Measurements from ENCODE around the gene COPS6. TPM values are rescaled to one million over a fixed set of nuclear protein-coding genes. Genes with fewer than 3 reads are reported as not detected.

COPS6 gene
- 93.6 and 155 TPM in 2 replicates for total RNA-seq (2014; rRNA removed; shearing (Covaris generic))
- 115 and 128 TPM in 2 replicates for polyA plus RNA-seq (2015; cell fraction: cytosol; rRNA removed)
- polyA plus RNA-seq (2015; cell fraction: nucleus; rRNA removed): 116 and 117 TPM in 2 replicates

DNA sequence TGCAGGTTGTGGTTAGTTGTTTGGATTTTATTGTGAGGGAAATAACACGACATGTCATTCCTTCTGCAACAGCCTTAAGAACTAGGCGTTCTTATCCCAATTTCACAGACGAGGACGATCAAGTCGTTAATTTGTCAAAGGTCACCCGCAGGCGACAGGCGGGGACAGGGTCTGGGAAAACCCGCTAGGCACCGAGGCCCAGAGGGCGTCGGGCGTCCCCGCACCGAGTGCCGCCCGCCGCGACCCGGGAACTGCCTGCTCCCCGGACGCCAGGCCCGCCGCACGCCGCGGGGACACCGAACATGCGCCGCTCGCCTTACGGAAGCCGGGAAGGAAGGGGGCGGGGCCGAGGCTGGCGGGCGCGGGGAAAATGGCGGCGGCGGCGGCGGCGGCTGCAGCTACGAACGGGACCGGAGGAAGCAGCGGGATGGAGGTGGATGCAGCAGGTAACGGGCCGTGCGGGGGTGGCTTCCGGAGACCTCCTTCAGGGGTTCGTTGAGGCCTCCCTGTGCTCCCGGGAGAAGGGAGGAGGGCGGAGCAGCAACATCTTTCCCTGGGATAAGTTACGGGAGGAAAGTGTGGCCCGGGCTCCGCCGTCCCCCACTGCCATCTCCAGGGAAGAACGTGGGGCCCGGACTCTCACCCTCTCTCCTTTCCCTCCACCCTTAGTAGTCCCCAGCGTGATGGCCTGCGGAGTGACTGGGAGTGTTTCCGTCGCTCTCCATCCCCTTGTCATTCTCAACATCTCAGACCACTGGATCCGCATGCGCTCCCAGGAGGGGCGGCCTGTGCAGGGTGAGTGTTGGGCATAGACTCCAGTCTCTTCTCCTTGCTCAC is at the start of gene COPS6:
COPS6 (plus strand) TSS at position 349 of the 837 bp plus-strand sequence; CDS start at position 371, 22 bp downstream.
- peak; percentile 62 for DNase-seq (ENCODE audit: low read depth)

DNA sequence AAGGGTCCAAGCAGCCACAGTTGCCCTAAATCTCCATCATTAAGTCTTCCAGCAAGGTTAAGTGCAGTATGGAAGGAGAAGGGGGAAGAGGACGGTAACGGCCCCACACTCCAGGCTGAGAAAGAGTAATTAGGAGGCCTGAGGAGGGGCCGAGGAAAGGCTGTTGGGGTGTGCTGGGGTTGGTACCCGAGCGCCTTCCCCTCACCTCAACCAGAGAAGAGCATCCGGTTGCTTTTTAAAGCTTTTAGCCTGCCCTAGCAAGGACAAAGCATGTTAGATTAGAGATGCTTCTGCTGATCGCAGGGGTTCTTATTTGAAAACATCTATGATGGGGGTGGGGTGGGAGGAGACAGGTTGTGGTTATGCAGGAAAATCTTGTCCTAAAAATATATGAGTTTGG is 48.2 kb upstream of the COPS6 start:
- DNase-seq (ENCODE audit: low read depth): no peak

DNA sequence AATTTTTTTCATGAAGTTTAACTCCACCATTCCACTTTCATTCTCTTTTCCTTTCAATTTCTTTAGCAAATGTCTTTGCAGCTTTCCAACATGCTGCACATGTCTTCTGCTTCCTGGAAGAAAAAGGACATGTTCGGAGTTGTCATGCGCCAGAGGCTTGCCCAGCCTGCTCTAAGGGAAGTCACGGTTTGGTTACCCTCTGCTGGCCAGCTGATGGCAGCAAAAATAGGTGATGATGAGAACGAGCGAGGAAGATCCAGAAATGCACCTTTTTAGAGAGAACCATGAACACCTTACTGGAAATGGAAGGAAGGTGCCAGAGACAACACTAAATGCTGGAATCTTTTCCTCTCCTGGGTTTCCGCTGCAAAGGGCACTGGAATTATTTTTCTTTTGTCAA is 44.1 kb upstream of the COPS6 start:
- DNase-seq (ENCODE audit: low read depth): no peak

DNA sequence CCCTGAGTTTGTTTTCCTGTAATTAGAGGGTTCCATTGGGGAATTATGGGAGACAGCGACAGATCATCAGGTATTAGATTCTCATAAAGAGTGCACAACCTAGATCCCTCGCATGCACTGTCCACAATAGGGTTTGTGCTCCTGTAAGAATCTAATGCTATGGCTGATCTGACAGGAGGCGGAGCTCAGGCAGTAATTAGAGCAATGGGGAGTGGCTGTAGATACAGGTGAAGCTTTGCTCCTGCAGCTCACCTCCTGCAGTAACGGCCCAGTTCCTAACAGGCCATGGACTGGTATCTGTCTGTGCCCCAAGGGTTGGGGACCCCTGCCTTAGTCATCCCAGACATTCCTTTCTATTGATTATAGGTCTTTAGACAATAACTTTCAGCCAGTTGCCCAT is 40.1 kb upstream of the COPS6 start:
- no peak for DNase-seq (ENCODE audit: low read depth)

DNA sequence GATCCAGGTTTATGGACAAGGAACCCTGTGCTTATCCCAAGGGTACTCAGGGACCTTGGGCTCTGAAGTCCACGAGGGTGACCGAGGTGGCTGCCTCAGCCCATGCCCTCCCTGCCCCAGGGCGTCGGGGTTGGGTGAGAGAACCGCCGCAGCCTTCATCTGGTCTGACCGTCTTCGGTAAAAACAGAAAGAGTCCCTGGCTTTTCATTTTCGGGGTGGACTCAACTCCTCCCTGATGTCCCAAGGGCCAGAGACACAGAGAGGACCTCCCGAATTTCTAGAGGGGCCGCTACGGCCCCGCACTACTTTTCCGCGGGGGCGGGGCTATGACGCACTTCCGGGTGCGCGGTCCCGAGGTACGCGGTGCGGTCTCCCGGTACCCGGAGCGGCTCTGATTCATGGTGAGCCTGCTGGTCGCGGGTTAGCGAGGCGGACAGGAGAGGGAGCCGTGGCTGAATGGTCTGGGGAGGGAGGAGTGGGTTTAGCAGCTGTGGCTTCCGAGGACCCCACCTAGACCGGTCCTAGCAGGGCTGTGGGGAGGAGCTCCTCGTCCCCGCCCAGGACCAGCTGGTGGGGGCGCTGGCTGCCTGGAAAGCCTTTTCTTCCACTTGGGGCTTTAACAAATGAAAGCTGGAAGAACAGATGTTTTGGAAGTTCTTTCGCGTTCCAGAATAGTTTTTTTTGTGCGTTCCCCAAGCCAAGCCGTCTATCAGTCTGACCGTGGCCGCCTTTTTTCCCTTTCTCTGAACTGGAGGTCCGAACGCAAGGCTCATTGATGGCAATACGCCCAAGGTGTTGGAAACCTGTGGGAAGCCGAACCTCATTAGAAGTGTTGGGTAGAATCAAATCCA is 39.1 kb upstream of the COPS6 start, which contains the start of gene ZSCAN21:
ZSCAN21 (plus strand) TSS at position 334 of the 851 bp plus-strand sequence. CDS start 7,233 bp downstream, outside the sequence.
- peak; percentile 70 for DNase-seq (ENCODE audit: low read depth)

DNA sequence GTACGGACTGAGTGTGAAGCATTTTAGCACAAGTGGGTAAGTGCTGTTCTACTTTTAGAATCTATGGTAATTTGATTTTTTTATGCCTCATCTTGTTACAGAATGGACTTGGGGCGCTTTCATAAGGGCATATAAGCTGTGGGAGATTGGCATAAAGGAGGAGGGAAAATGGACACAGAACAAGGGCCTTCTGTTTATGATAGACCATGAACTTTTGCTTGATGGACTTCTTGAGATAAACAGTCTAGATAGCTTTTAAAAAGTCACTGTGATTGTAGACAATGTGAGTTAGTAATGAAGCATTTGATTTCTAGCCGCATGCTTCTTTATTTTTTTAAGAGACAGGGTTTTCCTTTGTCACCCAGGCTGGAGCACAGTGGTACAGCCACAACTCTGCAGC is 37.2 kb upstream of the COPS6 start:
- DNase-seq (ENCODE audit: low read depth): no peak

DNA sequence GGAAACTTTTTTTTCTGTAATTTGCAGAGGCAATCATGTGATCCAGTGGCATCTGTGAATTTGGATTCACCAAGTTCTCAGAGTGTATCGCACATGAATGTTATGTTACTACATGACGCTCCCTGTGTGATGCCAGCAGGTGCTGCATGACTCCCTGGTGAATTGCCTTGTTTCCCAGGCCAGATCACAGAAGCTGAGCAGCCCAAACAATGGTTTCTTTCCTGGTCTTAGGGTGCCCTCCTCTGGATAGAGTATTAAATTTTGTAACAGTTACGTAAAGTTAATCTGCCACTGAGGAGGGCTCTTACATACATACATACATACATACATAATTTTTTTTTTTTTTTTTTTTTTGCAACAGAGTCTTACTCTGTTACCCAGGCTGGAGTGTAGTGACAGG is 35.6 kb upstream of the COPS6 start:
- peak; percentile 76 for DNase-seq (ENCODE audit: low read depth)

DNA sequence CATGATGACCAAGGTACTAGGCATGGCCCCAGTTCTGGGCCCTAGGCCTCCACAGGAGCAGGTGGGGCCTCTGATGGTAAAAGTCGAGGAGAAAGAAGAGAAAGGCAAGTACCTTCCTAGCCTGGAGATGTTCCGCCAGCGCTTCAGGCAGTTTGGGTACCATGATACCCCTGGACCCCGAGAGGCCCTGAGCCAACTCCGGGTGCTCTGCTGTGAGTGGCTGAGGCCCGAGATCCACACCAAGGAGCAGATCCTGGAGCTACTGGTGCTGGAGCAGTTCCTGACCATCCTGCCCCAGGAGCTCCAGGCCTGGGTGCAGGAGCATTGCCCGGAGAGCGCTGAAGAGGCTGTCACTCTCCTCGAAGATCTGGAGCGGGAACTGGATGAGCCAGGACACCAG is 31.8 kb upstream of the COPS6 start:
- DNase-seq (ENCODE audit: low read depth): no peak

DNA sequence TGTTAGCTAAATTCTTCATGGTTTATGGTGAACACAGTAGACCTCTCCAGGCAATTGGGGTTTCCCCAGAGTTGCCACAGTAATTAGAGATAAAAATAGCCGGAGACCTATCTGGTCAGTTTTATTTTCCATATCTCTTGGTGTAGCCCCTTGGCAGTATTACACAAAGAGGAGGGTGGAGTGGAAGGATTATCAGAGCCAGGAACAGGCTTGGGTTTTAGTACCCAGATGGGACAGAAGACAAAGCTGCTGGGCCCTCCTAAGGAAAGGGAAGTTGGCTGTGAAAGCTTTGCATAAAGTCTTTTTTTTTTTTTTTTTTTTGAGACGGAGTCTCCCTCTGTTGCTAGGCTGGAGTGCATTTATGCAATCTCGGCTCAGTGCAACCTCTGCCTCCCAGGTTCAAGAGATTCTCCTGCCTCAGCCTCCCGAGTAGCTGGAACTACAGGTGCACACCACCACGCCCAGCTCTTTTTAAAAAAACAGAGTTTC is 29.5 kb upstream of the COPS6 start:
- no peak for DNase-seq (ENCODE audit: low read depth)

DNA sequence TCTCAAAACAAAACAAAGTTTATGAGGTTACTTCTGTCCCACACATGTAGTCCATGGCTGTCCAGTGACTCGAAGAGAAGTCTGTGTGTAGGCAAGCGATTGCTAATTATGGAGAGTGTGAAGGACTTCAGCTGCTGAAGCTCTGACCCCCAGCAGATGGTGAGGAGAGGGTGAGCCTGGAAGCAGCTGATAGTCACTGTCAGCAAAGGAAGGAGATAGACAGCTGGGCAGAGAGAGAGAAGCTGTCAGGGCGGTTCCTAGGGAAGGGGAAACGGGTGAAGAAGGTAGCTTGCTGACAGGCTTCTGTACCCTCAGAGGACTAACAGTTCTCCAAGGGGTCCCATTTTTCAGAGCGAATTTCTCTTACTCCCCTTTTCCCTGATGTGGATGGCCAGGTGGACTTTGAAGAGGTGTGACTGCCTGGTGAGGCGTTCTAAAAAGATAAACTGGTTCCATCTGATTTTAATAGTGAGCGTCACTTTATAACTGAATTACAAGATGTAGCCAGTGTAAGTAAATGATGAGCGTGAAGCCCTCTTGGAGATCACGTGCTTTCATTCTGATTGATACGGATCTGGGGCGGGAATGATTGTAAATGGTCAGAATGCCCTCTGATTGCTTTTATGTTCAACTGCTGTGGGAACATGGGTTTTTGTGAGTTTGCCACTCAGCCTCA is 27.1 kb upstream of the COPS6 start:
- DNase-seq (ENCODE audit: low read depth): no peak

DNA sequence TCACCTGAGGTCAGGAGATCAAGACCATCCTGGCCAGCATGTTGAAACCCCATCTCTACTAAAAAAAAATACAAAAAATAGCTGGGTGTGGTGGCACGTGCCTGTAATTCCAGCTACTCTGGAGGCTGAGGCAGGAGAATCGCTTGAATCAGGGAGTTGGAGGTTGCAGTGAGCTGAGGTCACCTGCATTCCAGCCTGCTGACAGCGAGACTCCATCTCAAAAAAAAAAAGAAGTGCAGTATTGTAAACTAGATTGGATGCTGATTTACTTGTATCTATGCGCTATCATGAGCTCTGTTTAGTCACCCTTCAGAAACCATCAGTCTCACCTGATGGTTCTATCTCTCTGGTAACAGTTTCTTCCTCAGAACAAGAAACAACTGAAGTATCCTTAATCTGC is 25.4 kb upstream of the COPS6 start:
- no peak for DNase-seq (ENCODE audit: low read depth)

DNA sequence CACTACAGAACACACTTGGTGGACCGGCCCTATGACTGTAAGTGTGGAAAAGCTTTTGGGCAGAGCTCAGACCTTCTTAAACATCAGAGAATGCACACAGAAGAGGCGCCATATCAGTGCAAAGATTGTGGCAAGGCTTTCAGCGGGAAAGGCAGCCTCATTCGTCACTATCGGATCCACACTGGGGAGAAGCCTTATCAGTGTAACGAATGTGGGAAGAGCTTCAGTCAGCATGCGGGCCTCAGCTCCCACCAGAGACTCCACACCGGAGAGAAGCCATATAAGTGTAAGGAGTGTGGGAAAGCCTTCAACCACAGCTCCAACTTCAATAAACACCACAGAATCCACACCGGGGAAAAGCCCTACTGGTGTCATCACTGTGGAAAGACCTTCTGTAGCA is 24.6 kb upstream of the COPS6 start:
- no peak for DNase-seq (ENCODE audit: low read depth)

DNA sequence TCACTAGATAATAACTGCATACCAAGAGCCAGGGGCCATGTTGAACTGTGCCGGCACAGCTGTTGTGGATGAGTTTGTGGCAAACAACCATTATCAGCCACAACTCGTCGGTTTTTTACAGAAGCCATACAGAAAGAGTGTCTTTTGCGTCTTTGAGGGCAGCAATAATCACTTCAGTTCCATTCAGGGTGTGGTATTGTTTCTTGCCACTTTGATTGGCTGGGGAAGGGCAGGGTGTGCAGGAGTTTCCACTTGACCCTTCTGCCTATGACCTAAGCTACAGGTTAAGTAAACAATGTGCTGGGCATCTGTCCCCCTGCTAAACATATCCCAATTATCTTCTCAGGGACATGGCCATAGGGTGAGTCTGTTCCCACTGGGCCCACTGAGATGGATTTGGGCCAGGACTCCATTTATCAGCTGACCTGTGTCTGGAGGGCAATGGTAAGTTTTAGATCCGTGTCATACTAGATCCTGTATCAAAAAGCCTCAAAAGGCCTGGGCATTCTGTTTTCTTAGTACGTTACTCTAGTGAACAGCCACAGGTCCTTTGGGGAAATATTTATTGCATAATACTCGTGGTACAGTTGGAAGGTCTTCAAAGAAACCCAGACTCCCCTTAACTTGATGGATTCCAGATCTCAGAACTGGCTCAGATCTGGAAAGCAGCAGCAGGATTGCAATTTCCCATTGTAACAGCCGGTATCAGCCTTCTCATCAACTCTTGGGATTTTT is 23.1 kb upstream of the COPS6 start:
- DNase-seq (ENCODE audit: low read depth): no peak

DNA sequence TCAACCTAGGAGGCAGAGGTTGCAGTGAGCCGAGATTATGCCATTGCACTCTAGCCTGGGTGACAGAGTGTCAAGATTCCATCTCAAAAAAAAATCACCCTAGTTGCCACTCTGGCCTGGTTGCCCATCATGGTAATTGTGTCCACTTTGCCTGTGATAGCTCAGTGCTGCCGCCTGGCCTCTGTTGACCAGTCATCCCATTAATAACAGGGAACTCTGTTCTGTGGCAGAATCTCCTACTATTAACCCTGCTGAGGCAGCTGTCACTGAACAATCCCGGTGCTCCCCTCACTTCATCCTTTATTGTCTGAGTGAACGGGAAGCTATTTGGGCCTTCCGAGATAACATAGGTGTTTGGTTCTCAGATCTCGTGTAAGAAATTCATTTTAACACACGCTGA is 21.8 kb upstream of the COPS6 start:
- DNase-seq (ENCODE audit: low read depth): no peak

DNA sequence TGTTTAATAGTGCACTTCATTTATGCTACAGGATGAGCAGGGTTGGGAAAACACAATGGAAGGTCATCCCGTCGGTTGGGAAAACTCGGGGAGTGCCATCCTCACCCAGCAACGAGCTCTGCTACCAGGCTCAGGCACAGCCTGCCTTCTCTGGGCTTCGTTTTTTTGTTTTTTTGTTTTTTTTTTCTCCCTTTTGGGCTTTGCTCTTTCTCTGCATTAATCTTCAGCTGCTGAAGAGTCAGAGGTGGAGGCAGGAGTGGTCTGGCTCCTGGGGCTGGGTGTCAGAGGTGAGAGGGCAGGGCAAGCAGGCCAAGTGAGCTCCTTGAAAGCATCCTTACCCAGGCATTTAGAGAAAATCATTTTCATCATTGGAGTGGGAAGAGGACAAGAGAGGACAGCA is 18.8 kb upstream of the COPS6 start:
- no peak for DNase-seq (ENCODE audit: low read depth)

DNA sequence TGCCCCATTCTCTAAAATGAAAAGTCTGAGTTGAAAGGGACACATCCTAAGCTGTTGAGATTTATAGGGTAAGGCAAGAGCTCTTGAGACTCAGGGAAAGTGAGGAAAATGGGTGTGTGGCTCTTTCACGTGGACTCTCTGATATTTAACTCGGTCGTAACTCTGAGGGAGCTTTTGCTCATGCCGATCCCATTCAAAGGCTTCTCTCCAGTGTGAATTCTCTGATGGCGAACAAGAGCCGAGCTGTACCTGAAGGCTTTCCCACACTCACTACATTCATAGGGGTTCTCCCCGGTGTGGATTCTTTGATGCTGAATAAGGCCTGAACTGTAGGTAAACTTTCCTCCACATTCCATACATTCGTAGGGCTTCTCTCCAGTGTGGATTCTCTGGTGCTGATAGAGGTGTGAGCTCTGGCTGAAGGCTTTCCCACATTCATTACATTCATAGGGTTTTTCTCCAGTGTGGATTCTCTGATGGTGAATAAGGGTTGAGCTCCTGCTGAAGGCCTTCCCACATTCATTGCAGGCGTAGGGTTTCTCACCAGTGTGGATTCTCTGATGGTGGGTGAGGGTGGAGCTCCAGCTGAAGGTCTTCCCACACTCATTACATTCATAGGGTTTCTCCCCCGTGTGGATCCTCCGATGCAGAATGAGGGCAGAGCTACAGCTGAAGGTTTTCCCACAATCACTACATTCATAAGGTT is 17.6 kb upstream of the COPS6 start:
- DNase-seq (ENCODE audit: low read depth): no peak

DNA sequence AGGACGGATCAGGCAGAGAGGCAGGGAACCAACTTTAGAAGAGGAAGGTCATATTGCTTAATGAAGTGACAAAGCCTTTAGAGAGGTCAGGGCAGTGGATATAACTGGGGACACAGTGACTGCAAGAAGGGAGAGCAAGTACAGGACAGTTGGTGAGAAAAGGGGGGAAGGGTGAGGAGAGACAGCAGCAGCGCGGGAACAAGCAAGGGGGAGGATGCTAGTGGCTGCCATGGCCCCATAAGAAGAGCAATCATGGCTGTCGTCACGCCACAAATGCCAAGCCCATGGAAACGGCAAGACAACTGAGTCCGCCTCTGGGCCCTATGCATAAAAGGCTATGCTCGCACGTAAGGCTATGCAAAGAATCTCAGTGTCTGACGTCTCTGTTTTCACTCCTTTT is 16.3 kb upstream of the COPS6 start:
- no peak for DNase-seq (ENCODE audit: low read depth)

DNA sequence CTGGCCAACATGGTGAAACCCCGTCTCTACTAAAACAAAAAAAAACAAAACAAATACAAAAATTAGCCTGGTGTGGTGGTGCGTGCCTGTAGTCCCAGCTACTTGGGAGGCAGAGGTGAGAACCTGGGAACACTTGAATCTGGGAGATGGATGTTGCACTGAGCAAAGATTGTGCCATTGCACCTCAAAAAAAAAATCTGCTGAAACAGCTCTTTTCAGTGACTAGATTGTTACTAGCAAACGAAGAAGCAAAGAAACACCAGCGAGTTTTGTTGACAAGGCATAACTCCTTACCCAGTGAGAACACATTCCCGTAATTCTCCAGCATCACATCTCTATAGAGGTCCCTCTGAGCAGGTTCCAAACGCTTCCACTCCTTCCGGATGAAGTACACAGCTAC is 13.9 kb upstream of the COPS6 start:
- no peak for DNase-seq (ENCODE audit: low read depth)

DNA sequence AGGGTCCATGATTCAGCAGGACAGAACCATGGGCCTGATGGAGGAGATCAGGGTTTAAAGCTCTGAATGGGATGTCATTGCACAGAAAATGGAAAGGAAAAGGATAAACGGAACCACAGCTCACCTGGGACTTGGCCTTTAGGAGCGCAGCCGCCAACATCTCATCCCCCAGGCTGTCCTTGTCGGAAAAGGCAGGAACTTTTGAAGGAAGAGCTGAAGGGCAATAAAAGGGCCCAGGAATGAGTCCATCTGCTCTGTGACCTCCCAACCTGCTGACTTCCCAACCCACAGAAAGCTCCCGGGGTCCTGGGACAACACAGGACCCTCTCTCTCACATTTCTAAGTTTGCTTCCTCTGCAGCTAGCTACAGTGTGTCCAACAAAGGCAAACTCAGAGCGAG is 13.4 kb upstream of the COPS6 start:
- DNase-seq (ENCODE audit: low read depth): no peak

DNA sequence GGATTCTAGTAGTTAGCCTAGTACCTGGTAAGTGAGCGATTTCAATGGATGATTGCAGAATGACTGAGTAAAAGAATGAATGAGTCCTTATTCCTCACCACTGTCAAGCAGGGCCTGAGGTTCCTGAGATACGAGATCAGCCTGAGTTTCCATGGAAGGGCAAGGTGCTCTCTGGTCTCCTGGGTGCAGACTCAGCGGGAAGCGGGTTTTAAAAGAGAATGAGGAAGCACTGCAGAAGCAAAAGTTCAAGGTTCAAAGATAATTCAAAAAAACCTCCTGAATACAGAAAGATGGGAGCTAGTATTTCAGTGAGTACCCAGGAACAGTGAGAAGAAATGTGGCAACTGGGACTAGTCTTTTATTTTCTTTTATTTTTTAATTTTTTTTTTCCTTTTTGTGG is 11.6 kb upstream of the COPS6 start:
- DNase-seq (ENCODE audit: low read depth): no peak
